Stimulated activated CD8-positive, alpha-beta memory T cell treated with anti-CD3 and anti-CD28 coated beads, Interleukin-15, amount 100 ng/mL, for 24 hours (primary cell): ENCODE measurements around the gene PPP1R27.
"Not testable (repeated sequence)": the region's sequence is repeated elsewhere in the genome, so short reads cannot be mapped to it uniquely, and the experiment has no call there.

Experiments used
- DNase-seq: peaks from one replicate; pipeline ENCODE4 v3.0.0-alpha.2; 2020; ENCODE audit warnings: low read depth

PPP1R27 gene

DNA sequence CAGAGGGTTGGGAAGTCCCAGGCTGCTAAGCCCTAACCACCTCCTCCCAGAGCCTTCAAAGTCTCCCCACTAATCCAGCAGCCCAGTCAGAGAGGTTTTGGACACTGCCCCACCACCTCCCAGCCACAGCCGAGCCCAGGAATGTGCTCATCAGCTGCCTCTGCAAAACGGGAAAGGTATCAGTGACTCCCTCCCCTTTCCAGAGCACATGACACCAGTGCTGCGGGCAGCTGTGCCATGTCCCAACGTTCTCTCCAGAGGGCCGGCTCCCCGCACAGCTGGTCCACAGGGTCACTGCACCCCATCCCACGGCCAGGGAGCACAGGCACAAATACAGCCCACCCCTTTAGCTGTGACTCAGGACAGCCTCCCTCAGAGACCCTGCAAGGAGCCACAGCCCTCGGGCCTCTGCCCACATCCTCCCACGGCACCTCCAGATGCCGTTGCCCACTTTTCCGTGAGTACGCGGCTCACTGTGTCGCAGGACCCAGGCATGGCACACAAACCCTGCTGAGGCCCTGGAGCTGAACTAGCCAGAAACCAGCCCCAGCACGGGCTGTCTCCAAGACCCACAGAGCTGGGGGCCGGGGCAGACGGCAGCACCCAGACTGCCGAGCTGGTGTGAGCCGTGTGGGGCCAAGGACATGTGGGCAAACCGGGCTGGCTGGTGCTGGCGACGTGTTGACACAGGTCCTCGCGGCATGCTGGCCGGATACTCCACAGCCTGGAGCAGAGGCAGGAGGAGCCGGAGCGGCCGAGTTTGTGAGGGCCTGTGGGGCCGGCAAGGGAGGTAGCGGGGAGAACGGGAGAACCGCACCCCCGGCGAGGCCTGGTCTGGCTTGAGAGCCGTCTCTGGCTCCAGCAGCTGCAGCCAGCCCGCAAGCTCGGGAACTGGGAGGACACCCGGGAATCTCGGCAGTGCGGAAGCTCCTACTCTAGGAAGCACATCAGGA, 6.3 kb upstream of the PPP1R27 start:
- no peak for DNase-seq

DNA sequence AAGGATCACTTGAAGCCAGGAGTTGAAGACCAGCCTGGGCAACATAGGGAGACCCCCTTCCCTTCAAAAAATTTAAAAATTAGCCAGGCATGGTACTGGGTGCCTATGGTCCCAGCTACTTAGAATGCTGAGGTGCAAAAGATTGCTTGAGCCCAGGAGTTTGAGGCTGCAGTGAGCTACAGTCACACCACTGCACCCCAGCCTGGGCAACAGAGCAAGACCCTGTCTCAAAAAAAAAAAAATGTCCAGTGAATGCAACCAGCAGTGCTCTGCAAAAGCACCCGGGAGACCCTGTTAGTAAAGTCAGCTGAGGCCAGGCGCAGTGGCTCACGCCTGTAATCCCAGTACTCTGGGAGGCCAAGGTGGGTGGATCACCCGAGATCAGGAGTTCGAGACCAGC, 5.2 kb upstream of the PPP1R27 start:
- not testable (repeated sequence) for DNase-seq

DNA sequence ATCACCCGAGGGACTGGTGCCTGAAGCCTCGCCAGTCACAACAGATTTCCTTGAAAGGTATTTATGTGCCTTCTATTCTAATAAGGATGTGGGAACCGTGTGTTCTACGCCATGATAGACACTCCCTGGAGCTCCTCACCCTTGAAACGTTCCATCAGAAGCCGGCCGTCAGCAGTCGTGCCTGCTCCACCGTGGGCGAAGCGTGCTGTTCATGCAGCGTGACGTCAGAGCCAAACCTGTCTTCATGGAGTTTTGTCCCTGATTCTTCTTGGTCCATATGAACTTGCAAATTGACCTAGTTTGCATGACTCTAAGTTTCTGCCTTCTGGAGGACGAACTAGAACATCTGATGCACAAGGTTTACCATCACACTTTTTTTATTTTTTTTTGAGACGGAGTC, 4.5 kb upstream of the PPP1R27 start:
- DNase-seq = no peak

DNA sequence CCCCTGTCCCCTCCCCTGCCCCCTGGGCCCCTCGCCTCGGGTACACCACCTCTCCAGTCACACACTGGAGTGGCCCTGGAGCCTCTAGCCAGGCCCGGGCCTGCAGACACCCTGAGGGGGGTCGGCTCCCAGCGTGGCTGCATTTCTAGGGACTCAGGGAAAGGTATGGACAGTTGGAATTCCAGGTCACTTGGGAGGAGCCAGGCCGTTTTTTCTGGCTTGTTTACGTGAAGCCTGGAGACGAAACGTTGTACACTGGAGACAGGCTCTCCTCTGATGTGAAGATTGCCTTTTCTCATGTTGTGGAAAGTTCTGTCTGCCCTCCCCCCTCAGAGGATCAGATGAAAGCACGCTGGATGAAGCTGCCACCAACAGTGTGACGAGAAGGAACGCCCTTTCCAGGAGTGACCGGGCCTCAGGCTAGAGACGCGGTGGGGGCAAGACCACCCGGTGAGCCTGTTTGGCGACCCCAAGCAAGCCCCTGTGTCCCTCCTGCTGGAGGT, 4.0 kb upstream of the PPP1R27 start:
- DNase-seq = no peak

DNA sequence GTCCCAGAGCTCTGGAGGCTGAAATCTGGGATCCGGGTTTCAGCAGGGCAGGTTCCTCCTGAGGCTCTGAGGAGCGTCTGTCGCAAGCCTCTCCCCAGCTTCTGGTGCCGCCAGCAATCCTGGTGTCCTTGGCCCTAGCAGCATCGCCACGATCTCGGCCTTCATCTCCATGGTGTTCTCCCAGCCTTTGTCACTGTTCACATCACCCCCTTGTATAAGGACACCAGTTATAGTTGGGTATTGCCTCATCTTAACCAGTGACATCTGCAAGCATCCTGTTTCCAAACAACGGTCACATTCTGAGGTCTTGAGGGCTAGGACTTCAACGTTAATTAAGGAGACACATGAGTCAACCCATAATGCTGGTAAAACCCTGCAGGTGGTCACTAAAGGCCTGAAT, 2.8 kb upstream of the PPP1R27 start:
- DNase-seq = no peak

DNA sequence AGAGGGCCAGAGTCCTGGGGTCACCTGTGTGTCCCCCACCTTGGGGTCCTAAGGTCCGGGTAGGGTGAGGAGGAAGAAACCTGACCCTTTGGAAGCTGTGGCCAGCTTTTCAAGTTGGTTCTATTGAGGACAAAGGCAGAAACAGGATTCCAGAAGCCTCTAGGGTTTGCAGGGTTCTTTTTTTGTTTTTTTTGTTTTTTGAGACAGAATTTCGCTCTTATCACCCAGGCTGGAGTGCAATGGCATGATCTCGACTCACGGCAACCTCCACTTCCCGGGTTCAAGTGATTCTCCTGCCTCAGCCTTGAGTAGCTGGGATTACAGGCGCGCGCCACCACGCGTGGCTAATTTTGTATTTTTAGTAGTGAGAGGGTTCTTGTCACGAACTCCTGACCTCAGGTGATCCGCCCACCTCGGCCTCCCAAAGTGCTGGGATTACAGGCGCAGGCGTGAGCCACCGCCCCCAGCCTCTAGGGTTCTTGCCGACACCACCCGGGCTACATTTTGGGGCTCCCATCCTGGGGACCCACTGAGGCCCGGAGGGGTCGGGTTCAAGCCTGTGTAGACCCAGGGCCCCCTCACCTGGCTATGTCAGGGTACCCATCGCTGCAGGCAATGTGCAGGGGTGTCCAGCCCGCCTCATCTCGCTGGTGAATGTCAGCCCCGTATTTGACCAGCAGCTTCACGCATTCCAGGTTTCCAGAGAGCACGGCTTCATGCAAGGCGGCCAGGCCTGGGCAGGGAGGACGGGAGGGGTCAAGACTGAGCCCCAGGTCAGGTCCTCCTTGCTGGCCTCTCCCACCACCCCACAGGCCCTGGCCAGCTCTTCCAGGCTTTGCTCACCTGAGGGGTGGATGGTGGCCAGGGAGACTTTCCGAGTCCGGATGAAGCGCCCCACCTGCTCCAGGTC, 674 bp downstream of the PPP1R27 start:
- no peak for DNase-seq

DNA sequence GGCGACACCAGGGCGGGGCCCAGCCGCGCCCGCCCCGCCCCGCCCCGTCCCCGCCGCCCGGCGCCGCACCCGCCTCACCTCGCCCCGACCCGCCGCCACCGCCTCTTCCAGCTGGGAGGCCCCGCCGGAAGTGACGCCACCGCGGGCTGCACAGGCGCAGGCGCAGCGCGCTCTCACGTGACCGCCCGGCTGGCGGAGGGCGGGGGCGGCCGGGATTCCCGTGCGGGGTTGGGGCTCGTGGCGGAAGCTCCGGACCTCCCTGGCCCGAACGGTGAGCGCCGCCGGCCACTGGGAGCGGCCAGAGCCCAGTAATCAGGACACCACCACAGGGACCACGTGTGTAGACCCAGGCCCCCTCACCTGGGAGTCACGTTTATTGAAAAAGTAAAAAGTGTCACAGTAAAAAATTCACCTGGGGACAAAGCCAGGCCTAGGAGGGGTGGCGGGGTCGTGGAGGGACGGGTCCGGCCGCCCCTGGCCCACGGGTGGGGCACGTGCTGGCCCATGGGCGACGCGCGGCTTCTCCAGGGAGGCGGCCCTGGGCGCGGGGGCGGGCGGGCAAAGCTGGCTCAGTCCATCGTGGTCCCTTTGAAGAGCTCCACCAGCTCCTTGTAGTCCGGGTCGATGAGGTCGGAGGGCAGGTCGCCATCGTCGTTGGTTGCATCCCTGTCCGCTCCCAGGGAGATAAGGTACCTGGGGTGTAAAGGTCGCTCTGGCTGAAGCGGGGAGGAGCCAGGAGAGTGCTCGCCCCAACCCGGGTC, 1.5 kb downstream of the PPP1R27 start, which contains the start of gene MCRIP1:
TSS of gene MCRIP1 (minus strand) at position 132 of the 761 bp plus-strand sequence. CDS start 8,785 bp downstream, outside the sequence.
- DNase-seq = peak; percentile 97

DNA sequence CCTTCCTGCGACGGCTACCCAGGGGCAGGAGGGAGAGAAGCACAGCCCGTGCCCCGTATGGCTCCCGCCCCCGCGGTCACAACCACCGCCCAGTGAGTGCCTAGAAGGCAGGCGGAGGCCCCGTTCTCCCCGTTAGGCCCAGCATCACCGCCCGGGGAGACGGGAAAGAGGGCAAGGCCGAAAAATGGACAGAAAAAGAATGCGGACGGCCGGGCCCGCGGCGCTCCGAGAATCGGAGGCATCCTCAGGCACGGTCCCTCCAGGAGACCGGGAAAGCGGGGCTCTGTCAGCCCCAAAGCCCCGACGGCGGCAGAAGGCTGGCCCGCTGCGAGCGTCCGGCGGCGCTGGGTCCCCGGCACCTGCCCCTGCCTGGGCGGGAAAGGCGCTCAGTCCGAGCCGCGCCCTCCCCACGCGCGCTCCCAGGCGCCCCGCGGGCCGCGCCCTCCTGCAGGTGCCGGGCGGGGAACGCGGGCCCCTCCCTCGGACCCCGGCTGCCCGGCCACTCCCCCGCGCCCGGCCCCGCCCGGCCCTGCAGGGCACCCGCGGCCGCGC, 2.2 kb downstream of the PPP1R27 start:
- DNase-seq = no peak

DNA sequence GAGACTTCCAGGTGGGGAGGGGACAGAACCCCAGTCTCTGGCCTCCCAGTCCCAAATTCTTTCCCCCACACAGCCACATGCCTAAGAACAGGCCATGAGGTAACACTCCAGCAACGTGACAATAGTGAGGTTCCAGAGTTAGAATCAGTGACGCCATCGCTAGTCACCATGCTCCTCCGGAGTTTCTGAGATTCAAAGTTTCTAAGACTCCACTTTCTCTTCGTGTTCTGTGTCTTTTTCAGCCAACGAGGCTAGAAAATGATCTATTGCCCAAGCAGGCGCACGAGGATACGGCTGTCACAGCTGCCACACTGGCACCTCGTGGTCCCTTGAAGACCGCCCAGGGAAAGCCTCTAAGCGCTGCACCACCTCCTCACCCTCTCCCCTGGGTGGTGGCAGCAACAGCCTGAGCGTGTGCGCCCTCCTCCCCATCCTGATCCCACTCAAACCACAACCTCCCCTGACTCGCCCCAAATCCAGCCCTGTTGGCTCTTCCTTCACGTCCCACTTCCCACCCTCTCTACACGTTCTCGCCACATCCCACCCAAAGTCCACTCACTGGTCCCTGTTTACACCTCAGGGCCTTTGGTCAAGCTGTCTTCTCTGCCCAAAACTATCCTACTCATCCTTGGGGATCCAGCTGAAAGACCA, 2.8 kb downstream of the PPP1R27 start:
- DNase-seq = peak; percentile 11

DNA sequence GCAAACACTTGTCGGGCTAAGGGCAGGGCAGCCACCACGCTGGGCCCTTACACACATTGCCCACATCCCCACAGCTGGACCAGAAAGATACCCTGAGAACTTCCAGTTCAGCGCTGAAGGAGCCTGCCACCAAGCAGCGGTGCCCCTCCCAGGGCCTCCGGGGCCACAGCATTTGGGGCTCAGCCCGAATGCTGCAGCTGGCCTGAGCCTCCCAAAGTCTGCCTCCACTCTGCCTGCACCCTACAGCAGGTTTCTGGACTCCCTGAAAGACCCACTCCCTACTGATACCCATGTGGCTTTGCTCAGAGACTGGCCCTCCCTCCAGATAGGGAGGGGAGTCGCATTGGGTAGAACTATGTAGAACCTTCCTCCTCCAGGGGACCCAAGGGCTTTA, 3.3 kb downstream of the PPP1R27 start:
- DNase-seq = no peak

DNA sequence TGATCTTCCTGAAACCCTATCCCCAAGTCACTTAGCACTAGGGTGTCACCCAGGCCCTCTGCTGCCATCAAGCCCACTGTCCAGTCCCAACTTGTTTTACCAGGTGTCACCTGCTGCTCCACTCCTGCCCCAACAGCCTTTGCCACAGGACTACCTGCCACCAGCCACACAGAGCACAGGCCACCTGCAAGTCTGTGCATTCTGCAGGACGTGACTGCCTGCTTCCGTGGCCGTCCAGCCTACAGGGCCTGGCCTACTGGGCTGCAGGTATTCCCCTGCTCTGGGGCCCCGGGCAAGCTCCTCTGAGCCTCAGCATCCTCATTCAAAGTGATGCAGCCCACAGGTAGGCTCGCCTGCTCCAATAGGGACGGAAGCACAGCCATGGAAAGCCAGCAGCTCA, 5.0 kb downstream of the PPP1R27 start:
- DNase-seq = no peak

DNA sequence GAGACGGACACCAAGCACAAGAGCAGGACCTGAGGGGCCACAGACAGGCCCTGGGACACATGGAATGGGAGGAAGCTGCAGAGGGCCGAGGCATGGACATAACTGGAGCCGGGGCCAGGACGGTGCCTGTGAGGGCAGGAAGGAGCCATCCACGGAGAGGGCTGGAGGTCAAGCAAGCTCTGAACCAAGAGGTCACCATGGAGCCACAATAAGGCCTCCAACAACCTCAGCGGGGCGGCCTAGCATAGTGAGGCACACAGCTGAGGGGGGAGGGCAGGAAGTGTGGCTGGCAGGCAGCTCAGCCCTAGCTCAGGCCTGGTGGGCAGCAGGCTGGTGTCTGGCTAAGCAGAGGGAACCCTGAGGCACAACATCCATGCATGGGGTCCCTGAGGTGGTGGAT, 6.2 kb downstream of the PPP1R27 start:
- DNase-seq = no peak

DNA sequence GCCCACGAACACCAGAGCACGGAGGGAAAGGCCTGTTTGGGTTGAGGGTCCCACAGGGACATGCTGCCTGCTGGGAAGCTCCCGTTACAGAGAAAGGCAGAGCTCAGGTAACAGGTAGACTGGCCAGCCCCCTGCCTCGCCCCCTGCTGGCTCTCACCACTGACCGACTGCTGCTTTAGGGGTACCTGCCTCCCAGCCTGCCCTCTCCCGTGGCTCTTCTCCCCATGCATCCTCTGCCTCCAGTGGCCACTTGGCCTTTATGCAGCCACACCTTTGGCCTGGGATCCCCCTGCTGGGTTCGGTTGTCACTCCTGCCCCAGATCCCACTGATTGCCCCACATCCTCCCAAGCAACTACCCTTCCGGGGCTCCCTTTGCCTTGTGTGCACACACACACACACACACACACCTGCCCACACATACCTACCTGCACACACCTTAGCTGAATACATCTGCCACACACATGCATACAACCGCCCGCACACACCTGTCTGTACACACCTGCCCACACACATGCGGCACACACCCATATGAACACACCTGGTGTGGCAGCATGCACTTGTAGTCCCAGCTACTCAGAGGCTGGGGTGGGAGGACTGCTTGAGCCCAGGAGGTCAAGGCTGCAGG, 8.9 kb downstream of the PPP1R27 start:
- no peak for DNase-seq

DNA sequence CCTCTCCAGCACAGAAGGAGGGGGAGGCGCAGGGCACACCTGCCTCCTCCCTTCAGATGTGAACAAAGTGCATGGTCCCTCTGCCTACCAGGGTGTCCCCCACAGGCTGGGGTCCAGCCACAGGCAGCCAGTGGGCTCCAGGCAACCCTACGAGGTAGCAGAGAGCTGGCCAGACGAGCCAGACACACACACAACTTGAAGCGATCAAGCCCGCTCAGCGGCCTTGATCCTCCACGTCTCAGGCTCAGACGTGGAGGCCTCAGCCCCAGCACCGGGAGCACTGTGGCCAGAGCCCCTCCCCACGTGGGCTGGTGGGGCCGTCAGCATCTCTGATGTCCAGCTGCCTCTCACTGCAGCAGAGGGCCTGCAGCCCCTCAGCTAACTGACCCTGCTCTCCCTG, 10.3 kb downstream of the PPP1R27 start:
- no peak for DNase-seq

DNA sequence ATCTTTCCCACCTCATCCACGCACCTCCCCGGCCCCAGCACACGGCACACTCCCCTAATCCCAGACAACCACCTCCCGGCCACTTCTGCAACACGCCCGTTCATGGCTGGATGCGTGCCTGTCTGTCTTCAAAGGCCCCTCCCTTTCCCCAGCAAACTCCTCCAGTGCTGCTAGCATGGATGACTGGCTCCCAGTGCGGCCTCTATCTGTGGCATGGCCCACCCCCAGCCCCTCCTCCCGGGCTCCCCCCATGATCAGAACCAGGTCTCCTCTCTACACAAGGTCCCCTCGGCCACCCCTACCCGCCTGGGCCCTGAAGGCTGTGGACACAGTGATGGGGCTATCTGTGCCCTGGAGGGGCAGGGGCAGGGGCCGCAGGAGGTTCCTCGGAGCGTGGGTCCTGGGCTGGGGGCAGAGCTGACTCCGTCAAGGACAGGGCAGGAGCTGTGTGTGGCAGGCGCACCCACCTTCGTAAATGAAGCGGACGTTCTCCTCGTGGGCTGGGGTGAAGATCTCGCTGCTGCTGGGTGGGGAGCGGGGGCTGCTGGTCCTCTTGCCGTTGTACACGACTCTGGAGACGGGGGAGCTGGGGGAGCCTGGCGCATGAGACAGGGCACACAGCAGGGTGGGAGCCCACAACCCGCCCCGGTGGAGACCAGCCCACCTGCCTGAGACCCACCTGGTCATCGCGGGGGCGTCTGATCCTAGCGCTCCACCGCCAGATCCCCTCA, 10.9 kb downstream of the PPP1R27 start:
- DNase-seq = no peak

DNA sequence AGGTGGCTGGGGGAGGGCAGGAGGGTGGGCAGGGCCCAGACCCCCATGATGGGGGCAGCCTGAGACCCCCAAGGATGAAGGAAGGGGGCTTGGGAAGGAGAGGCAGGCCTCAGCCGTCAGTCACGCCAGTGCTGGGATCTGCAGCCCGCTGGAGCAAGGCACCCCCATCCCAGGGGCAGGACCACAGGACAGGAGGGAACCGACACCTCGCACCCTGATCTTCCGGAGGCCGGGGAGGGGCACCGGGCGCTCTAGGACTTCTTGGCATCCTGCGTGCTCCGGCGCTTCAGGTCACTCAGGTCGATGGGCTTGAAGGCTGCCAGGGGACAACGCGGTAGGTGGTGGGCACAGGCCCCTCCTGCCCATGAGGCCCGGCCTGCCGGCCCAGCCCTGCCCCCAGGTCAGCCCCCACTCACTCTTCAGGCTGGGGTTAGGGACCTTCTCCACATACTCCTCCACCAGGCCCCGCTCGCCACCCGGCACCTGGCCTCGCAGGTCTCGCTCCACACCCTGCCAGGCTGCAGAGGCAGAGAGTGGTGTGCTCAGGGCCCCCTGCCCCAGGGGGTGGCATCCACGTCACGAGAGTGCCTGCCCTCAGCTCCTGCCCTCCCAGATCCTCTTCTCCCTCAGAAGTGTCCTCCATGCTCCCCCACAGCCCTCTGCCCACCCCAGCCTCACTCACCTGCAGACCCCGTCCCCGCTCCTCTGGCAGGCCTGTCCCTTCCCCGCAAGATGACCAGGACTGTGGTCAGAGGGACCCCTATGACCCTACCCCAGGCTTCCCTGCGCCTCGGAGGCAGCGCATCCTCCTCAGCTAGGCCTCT, 11.6 kb downstream of the PPP1R27 start:
- DNase-seq = no peak

DNA sequence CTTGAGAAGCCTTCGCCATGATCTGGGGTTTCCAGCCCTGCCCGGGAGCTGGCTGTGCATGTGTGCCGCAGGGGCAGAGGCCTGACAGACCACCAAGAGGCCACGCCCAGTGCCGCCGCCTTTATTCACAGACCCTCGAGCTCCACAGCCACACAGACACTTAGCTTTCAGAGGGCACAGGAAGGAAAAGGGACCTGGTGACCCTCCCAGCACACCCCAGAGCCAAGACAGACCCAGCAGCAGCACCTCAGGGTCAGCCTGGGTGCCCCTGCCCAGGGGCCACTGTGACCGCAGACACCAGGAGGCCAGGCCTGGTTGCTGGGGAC, 12.6 kb downstream of the PPP1R27 start:
- no peak for DNase-seq

DNA sequence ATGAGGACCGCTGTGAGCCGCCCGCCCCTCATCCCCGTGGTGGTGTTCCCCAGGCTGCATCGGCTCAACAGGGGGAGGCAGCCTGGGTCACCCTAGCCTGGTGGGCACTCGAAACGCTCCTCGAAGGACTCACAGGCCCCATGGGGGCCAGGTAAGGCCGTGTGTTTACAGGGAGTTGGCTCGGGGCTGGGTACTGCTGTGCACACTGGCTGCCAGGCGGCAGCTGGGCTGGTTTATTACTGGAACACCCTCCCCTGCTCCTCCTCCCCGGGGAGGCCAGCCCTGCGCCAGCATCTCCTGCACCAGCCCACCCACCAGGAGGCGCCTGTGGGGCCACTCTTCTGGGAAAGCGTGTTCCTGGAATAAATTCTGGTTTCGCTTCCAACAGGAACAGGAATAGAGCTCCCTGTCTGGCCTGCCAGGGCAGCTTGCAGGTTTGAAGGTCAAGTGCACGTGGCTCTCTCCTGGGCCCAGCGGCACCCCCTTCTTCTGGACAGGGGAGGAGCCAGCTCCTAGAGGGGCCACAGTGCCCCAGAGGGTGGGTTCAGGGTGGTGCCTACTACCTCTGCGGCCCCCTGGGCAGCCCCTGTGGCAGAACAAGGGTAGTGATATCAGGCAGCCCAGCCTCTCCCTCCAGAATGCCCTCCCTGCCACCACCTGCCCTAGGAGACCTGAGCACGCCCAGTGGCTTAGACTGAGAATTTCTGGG, 13.1 kb downstream of the PPP1R27 start:
- no peak for DNase-seq
